ENCODE results near the gene MYG1.
"Not testable (repeated sequence)": the region's sequence is repeated elsewhere in the genome, so short reads cannot be mapped to it uniquely, and the experiment has no call there.

Gene MYG1

DNA sequence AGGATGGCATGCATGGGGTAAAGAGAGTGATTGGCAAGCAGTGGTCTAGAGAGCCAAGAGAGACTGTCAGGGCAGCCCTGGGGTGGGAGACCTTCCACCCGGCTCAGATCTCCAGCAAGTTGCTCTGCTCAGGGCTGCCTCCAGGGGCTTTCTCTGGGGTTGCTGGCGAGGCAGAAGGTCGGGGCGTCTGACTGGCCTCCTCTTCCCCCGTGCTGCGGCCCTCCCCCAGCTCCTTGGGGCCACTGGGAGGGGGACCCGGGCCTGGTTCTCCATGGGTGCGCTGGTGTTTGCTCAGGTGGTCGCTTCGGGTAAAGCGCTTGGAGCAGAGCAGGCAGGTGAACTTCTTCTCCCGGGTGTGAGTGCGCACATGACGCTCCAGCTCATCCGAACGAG is 28.5 kb downstream of the MYG1 start:
- DNase-seq, result peak in 1 of 3 experiments; percentile 28

DNA sequence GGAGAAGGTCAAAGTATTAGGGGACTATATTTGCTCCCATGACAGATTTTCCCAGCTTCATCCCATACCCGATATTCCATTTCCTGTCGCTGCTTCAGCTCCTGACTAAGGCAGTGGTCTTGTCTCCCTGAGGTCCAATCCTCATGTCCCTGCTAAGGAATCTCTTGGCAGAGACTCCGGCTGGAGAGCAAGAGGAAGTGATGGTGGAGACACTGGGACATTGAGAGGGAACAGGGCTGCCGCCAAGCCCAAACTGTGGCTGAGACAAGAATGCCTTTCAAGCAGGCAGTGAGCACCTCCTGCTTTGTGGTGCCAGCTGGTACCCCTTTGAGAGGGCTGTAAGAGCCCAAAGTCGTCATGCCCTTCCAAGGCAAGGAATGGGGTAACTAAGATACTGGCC is 31.2 kb downstream of the MYG1 start:
- no peak for DNase-seq

GRCh38 chr12:53332339-53332738 is 32.8 kb downstream of the MYG1 start:
- DNase-seq, result not testable (repeated sequence)

- DNase-seq, result no peak
Observed at GRCh38 chr12:53332744-53333143, 33.2 kb downstream of the MYG1 start.

DNA sequence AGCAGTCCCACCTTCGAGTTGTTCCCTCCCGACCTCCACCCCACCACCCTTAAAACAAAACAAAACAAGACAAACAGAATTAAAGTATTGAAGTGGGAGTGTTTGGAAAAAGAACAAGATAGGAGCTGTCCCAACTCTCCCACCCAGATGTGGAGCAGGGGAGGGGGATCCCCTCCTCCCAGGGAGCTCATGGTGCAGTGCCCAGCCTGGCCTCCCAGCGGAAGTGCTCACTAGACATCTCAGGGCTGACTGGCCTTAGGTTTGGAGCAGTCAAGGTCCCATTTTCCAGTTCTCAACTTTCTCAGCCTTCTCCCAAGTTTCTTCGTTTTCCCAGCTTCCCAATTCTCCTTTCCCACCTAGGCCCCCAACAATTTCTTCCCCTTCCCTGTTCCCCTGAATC is 33.8 kb downstream of the MYG1 start:
- DNase-seq, result no peak

GRCh38 chr12:53333845-53334244 is 34.4 kb downstream of the MYG1 start:
- DNase-seq, result no peak

DNA sequence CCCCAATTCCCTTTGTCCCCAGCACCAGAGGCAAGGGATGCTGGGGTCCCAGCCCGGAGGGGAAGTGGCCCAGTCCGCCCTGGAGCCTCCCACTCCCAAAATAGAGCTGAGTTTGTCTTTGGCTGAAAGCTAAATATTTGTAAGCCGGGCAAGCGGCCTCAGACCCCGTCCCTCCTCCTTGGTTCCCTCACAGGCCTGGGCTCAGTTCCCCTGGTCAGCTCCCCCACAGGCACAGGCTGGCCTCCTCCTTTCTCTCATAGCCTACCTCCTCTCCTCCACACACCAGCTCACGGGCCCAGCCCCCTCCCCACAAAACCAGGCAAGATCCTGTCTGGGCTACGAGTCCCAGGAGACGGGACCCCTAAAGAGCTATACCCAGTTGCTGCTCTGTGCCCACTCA is 35.3 kb downstream of the MYG1 start:
- DNase-seq, result no peak

- peak in 2 of 3 experiments; percentile 46 to 63 for DNase-seq
Observed at GRCh38 chr12:53336181-53336681, 36.7 kb downstream of the MYG1 start, which contains the start of gene SP7. TSS of gene SP7 (minus strand) at chr12:53336354. CDS start at chr12:53335646, 708 bp downstream.

GRCh38 chr12:53338017-53338416 is 38.5 kb downstream of the MYG1 start:
- DNase-seq, result peak in 1 of 3 experiments; percentile 27

DNA sequence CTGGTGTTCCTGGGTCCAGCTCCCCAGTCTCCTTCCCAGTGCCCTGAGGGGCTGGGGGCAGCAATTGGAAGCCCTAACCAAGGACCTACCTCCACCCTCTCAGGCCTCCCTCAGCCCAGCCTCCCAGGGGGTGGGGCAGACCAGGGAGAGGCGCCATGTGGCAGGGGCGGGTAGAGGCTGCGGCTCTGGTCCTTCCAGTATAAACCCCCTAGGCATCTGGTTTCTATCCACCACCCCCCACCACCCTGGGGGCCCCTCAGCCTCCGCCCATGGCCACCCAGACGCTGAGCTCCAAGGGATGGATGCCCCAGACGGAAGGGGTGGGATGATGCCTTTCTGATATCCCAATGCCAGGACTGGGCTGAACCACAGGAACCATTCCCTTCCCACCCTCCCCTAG is 39.4 kb downstream of the MYG1 start:
- no peak for DNase-seq

DNA sequence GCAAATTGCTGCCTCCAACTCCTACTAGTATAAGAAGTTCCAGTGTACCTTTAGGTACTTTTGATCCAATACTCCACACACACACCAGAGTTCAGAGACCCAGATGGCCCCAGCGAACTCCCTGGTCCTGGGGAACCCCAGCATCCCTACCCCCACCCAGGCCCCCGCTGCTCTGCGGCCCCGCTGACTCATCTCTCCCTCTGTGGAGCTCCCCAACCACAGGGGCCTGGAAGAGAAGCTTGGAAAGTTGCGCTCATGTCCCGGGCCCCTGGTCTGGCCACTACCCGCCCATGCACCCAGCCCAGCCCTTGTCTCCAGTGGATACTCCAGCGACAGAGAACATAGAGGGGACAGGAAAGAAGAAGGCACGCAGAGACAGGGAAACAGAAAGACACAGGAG is 40.9 kb downstream of the MYG1 start:
- no peak for DNase-seq

DNA sequence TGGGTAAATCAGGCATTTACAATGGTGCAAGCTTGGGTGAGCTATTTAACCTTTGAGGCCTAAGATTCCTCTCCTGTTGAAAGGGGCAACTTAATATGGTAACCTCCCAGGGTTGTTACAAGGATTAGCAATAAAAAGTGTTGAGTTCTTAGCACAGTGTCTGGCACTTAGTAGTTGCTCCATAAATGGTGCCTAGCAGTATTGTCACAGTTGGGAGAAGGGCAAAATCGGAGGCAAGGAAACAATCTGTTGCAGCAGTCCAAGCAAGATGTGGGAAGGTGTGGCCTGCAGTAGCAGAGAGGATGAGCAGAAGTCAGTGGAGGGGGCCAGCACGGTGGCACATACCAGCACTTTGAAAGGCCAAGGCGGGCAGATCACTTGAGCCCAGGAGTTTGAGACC is 44.0 kb downstream of the MYG1 start:
- DNase-seq, result no peak

- DNase-seq, result no peak
Observed at GRCh38 chr12:53343969-53344368, 44.5 kb downstream of the MYG1 start.

GRCh38 chr12:53344487-53344823 is 45.0 kb downstream of the MYG1 start:
- DNase-seq, result peak in 1 of 3 experiments; percentile 17

DNA sequence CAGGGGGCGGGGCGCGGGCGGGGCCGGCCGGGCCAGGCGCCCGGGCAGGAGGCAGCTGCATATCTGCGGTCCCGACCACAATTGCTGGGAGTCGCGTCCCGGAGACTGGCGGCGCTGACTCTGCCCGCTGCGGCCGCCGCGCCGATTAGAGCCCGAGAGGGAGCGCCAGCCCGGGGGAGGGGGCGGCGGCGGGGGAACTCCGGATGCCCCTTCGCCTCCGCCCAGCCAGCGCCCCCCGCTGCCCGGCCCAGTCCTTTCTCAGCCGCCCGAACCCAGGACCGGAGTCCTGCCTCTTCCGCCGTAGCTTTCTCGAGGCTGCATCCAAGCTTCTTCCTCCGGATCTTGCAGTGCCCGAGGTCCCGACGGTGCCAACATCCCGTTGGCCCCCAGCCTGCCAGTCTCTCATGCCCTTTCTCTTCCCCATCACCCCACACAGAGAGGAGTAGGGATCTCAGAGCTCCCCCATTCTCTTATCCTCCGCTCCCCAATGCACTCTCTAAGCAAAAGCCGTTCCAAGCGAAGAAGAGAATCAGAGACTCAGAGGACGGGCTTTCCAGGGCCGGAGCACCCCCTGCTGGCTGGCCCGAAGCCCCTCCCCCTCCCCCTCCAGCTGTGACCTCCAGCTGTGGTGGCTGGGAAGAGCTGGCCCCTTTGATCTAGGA is 45.5 kb downstream of the MYG1 start:
- DNase-seq, result peak; percentile 48 to 80 (median 80)

DNA sequence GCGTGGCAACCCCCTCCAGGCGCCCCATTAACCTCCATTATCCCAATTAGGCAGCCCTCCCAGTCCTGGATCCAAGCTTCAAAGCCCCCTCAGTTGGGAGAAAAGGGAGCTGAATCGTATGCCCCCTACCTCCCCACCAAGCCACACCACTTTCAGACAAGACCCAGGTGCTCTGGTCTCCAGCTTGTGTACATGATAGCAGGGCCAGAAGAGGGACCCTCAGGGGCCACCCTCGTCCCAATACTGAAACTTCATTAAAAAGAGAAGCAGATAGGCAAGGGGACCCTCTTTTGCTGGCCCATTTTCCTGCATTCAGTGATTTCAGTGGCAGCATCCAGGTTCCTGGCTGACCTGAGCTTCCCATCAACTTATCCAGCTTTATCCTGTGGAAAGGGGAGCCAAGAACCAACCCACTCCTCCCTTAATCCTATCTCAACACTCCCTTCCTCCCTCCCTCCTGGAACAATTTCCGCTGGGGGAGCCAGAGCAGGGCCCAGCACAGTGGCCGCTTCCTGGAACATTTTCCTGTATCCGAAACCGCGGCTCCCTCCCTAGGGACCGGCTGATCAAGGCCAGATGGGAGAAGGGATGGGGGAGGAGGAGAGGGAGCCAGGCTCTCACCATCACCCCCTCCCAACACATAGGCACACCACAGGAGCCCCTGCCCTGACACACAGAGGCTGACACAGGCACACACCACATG is 46.1 kb downstream of the MYG1 start:
- DNase-seq, result no peak

DNA sequence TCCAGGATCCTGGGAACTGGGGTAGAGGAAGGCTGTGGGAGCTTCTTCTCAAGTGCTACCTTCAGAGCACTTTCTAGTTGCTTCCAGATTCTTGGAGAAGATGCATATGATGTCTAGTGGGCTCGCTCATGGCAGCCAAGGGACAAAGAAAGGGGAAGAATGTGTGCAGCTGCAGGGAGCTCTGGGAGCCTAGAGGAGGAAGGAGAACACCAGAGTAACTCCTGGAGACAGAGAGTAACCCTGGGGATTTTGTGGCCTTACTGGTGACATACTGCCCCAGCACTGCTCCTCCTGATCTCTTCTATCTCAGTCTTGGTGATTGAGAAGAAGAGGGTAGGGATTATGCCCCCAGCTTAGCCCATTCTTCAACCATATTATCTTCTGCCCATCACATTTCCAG is 47.0 kb downstream of the MYG1 start:
- DNase-seq, result no peak

DNA sequence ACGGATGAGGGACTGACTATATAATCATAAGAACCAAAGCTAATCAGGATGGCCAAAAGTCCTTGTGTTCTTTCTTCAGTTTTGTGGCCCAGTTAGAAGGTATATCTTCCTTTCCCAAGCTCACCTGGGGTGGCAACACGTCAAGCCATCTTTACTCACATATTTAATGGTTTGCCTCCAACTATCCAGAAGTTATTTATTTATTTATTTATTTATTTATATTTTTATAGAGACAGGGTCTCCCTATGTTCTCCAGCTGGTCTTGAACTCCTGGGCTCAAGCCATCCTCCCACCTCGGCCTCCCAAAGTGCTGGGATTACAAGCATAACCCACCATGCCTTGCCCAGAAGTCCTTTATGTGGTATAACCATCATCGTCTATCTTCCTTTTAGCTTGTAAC is 48.4 kb downstream of the MYG1 start:
- DNase-seq, result no peak

GRCh38 chr12:53352331-53353256 is 53.1 kb downstream of the MYG1 start:
- peak; percentile 69 to 94 (median 90) for DNase-seq

GRCh38 chr12:53353257-53353655 is 53.8 kb downstream of the MYG1 start:
- DNase-seq, result no peak

DNA sequence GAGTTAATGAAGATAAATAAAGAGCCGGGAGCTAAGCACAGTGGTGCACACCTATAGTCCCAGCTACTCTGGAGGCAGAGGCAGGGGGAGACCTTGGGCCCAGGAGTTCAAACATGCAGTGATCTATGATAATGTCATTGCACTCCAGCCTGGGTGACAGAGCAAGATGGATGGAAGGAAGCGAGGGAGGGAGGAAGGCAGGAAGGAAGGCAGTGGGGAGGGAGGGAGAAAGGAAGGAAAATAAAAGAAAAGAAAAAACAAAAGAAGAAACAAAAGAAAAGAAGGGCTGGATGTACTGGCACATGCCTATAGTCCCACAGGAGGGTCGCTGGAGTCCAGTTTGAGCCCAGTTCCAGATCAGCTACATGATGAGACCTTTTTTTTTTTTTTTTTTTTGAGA is 55.6 kb downstream of the MYG1 start:
- DNase-seq, result no peak

Measured in NCI-H1417 (cell line).